HFF-Myc (cell line): ENCODE measurements around the gene RYR3.

Experiments
- DNase-seq: peaks from one replicate; pipeline ENCODE4 v3.0.0-alpha.2; 2011; ENCODE audit warnings: low read depth; ENCODE audit errors: extremely low read depth
- H3K4me3 ChIP-seq: replicated peaks from 2 replicates; pipeline ENCODE4 v1.5.1; 2011; ENCODE audit warnings: low read depth, mild to moderate bottlenecking, control low read depth, low read length
- CTCF ChIP-seq: IDR thresholded peaks from 2 replicates; pipeline ENCODE4 v1.5.1; 2012; ENCODE audit warnings: mild to moderate bottlenecking, low read depth, low read length, control low read depth; ENCODE audit errors: missing control alignments

RYR3 gene

DNA sequence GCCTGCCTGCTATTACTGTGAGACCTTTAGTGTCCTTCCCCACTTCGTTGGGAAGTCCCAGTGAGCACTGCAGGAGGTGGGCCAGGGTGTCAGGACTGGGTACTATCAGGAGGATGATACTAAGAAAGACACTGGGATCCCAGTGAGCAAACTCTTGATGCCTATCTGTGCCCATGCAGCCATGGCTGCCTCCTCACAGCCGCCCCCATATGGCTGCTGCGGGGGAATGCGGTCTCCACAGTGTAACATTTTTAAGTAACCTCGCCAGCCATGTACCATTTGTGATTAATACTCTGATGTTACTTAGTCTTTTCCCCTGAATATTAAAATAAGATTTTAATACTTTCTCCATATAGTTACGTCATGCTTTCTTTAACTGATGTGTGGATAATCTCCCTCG is 312.2 kb downstream of the RYR3 start:
- no peak overlapping the region for H3K4me3 ChIP-seq
- no peak for DNase-seq
- no peak for TF ChIP-seq CTCF

DNA sequence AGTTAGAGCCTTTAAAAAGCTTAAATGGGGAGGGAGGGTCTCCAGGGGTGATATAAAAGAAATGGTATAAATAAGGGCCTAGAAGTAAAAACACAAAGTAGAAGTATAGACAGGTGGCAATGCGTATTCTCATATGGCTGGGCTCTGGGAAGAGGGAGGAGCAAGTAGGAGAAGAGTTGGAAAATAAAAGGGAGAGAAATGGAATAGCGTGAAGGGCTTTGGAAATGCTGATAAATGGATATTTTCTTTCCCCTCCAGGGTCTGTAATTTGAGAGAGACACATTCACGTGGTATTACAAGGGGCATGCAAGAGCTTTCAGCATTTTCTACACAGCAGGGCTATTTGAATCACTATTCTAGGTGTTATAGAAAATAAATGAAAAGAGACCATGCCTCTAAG is 313.7 kb downstream of the RYR3 start:
- no peak for DNase-seq
- H3K4me3 ChIP-seq: no peak overlapping the region
- TF ChIP-seq CTCF: no peak

- no peak overlapping the region for H3K4me3 ChIP-seq
- TF ChIP-seq CTCF: no peak
- no peak for DNase-seq
Measured at GRCh38 chr15:33629647-33630046, 318.9 kb downstream of the RYR3 start.

GRCh38 chr15:33636234-33636633 is 325.5 kb downstream of the RYR3 start:
- H3K4me3 ChIP-seq: no peak overlapping the region
- TF ChIP-seq CTCF: no peak
- no peak for DNase-seq

GRCh38 chr15:33636958-33637357 is 326.2 kb downstream of the RYR3 start:
- H3K4me3 ChIP-seq: no peak overlapping the region
- DNase-seq: no peak
- no peak for TF ChIP-seq CTCF

DNA sequence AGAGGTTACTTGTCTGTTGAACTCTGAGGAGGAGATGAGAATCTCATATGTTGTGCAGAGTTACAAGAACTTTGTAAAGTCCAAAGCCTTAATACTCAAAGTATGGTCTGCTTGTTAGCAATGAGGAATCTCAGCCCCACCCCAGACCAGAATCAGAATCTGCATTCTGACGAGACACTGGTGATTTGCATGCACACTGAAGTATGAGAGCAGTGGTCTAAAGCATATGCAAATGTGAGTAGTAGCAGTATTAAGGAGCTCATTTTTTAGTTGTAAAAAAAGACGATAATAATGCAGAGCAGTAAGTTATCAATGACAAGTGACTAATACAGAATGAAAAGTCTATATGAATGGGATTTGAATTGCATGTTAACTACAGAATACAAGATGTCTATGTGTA is 327.7 kb downstream of the RYR3 start:
- no peak for DNase-seq
- no peak for TF ChIP-seq CTCF
- no peak overlapping the region for H3K4me3 ChIP-seq

DNA sequence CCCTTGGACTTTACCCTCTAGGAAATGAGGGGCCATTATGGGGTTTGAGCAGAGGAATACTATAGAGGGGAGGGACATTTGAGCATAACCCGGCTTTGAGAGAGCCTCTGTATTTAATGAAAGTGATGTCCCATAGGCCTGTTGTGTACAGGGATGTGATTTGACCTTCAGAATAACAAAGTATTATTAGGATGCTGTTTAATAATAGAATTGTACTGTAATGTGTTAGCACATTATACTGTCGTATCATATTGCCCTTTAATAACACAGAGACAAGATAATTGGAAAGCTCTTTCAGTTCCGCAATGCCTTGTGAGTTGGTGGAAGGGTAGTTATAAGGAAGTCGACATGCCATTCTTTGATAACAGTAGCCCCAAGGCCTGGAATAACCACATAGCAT is 328.3 kb downstream of the RYR3 start:
- H3K4me3 ChIP-seq: no peak overlapping the region
- TF ChIP-seq CTCF: no peak

More for the DNA sequence above, 328.3 kb downstream of the RYR3 start:
- DNase-seq: no peak
